HepG2 (cell line): Measurements from ENCODE around the gene EMP2. TPM values are rescaled to one million over a fixed set of nuclear protein-coding genes. Genes with fewer than 3 reads are reported as not detected.
A peak's percentile ranks its signal among the peaks of the same experiment; 100 is the strongest.

Experiments used
- ATAC-seq: fragments of 200-7000 bp; cut with Tn5 transposase; 3 replicates; pipeline ENCODE4 v1.9.1; 2020; ENCODE audit warnings: mild to moderate bottlenecking, moderate library complexity
- BruUV-seq: library from RNA; stranded (reverse); fragments of 400-500 nt; replicated peaks from 2 replicates; lab custom pipeline; 2021; lab: Mats Ljungman, UMichigan
- CTCF ChIA-PET: fragments of 300-600 bp; formaldehyde crosslinking; extraction: SDS; loops from one replicate; lab custom pipeline; 2021; ENCODE audit warnings: low total read pairs, inconsistent platforms, low intra/inter-chr PET ratio; lab: Yijun Ruan, JAX
- POLR2A ChIA-PET: fragments of 350-600 bp; sonication (Branson Sonifier 250); formaldehyde crosslinking; loops from one replicate; lab custom pipeline; 2020; ENCODE audit warnings: antibody characterized with exemption, inconsistent platforms; lab: Yijun Ruan, JAX
- DNase-seq: peaks from one replicate; pipeline ENCODE4 v3.0.0-alpha.2; 2015; ENCODE audit warnings: low spot score
- FAIRE-seq: peaks from 3 replicates; lab custom pipeline; 2011; peaks lifted over from hg19 to GRCh38; lab: Jason Lieb, UNC
- H2AFZ ChIP-seq: one replicate; pipeline ENCODE4 v1.6.1; 2011; ENCODE audit warnings: low read length, inconsistent platforms
- H3K27ac ChIP-seq: fragments of 300-600 bp; 3 replicates; pipeline ENCODE4 v1.8.0; 2011; ENCODE audit warnings: mixed run types, mild to moderate bottlenecking, mixed read lengths, low read length, inconsistent platforms; ENCODE audit not compliant: insufficient read depth; ENCODE audit errors: extremely low read length
- H3K27me3 ChIP-seq, 2 experiments: fragments of 200-600 bp in 1 of 2; 2 replicates in 1 of 2; 3 replicates in 1 of 2; pipeline versions ENCODE4 v1.6.0 to v1.8.0; 2011; ENCODE audit warnings: low read length in 2 of 2, mild to moderate bottlenecking in 2 of 2, moderate library complexity in 2 of 2, inconsistent platforms in 1 of 2; ENCODE audit not compliant: insufficient read depth in 2 of 2, control insufficient read depth in 1 of 2
- H3K36me3 ChIP-seq, 2 experiments: fragments of 200-600 bp in 1 of 2; replicated peaks in 1 of 2; 2 replicates in 1 of 2; 3 replicates in 1 of 2; pipeline versions ENCODE4 v1.5.1 to v1.8.0; 2011; ENCODE audit warnings: low read length in 2 of 2, inconsistent platforms in 1 of 2; ENCODE audit not compliant: insufficient read depth in 2 of 2, control insufficient read depth in 1 of 2
- H3K4me1 ChIP-seq: 2 replicates; pipeline ENCODE4 v1.5.1; 2012; ENCODE audit warnings: low read length, inconsistent platforms; ENCODE audit not compliant: insufficient read depth
- H3K4me2 ChIP-seq: 2 replicates; pipeline ENCODE4 v1.6.0; 2011; ENCODE audit warnings: low read depth, low read length, inconsistent platforms
- H3K4me3 ChIP-seq, 3 experiments: fragments of 200-600 bp in 1 of 3; sonication (generic), shearing (Covaris generic) in 1 of 3; replicated peaks in 1 of 3; 2 replicates each; pipeline ENCODE4 v1.5.1; 2011 to 2016; ENCODE audit warnings: low read length in 3 of 3, inconsistent platforms in 2 of 3, low read depth in 2 of 3, mild to moderate bottlenecking in 2 of 3, control low read depth in 1 of 3, mixed read lengths in 1 of 3; ENCODE audit not compliant: insufficient read depth in 1 of 3
- H3K79me2 ChIP-seq: one replicate; pipeline ENCODE4 v1.6.1; 2011; ENCODE audit warnings: low read length, inconsistent platforms; ENCODE audit not compliant: insufficient read depth
- H3K9ac ChIP-seq: 2 replicates; pipeline ENCODE4 v1.6.0; 2011; ENCODE audit warnings: mild to moderate bottlenecking, low read depth, low read length, inconsistent platforms; ENCODE audit not compliant: insufficient read depth
- H3K9me3 ChIP-seq: 2 replicates; pipeline ENCODE4 v1.5.1; 2012; ENCODE audit warnings: mild to moderate bottlenecking, low read length
- H4K20me1 ChIP-seq: 2 replicates; pipeline ENCODE4 v1.6.0; 2011; ENCODE audit warnings: inconsistent platforms, mild to moderate bottlenecking, low read length, moderate library complexity; ENCODE audit not compliant: insufficient read depth
- ARHGAP35 ChIP-seq: sonication (generic); formaldehyde crosslinking; IDR thresholded peaks from 2 replicates; pipeline ENCODE4 v1.9.0; 2022; ENCODE audit warnings: mild to moderate bottlenecking, inconsistent platforms, moderate library complexity, missing genetic modification reagents, borderline replicate concordance
- GTF3A ChIP-seq: sonication (generic); formaldehyde crosslinking; conservative IDR thresholded peaks from 2 replicates; pipeline ENCODE4 v1.4.0; 2020; ENCODE audit warnings: mild to moderate bottlenecking, missing genetic modification reagents
- HES4 ChIP-seq: sonication (generic); formaldehyde crosslinking; IDR thresholded peaks from 2 replicates; pipeline ENCODE4 v1.9.0; 2021; ENCODE audit warnings: mild to moderate bottlenecking, missing genetic modification reagents, borderline replicate concordance
- HNRNPUL1 ChIP-seq: fragments of 200-400 bp; formaldehyde crosslinking; IDR thresholded peaks from 2 replicates; pipeline ENCODE4 v1.6.1; 2017; ENCODE audit warnings: low read depth, mild to moderate bottlenecking, low read length, moderate library complexity
- NCOA5 ChIP-seq: sonication (generic); formaldehyde crosslinking; IDR thresholded peaks from 2 replicates; pipeline ENCODE4 v1.4.0; 2020; ENCODE audit warnings: missing genetic modification reagents
- NFRKB ChIP-seq: fragments of 450-650 bp; IDR thresholded peaks from 2 replicates; pipeline ENCODE4 v1.6.1; 2017
- SP4 ChIP-seq: sonication (generic); formaldehyde crosslinking; IDR thresholded peaks from 2 replicates; pipeline ENCODE4 v1.8.1; 2023; ENCODE audit warnings: mild to moderate bottlenecking, missing genetic modification reagents
- XBP1 ChIP-seq: sonication (generic); formaldehyde crosslinking; IDR thresholded peaks from 2 replicates; pipeline ENCODE4 v1.5.0; 2020; ENCODE audit warnings: missing genetic modification reagents
- XRCC5 ChIP-seq: fragments of 200-400 bp; formaldehyde crosslinking; optimal IDR thresholded peaks from 2 replicates; pipeline ENCODE3; 2017; ENCODE audit warnings: mild to moderate bottlenecking, low read length
- ZBTB20 ChIP-seq: sonication (generic); formaldehyde crosslinking; IDR thresholded peaks from 2 replicates; pipeline ENCODE4 v1.8.1; 2023; ENCODE audit warnings: missing genetic modification reagents, low read depth, mild to moderate bottlenecking, borderline replicate concordance
- ZNF230 ChIP-seq: sonication (generic); formaldehyde crosslinking; IDR thresholded peaks from 2 replicates; pipeline ENCODE4 v1.4.0; 2020; ENCODE audit warnings: mild to moderate bottlenecking, missing genetic modification reagents
- ZNF292 ChIP-seq: sonication (generic); formaldehyde crosslinking; IDR thresholded peaks from 2 replicates; pipeline ENCODE4 v1.8.1; 2022; ENCODE audit warnings: mild to moderate bottlenecking, low read depth, missing genetic modification reagents, borderline replicate concordance
- ZNF34 ChIP-seq: sonication (generic); formaldehyde crosslinking; IDR thresholded peaks from 2 replicates; pipeline ENCODE4 v1.4.0; 2020; ENCODE audit warnings: mild to moderate bottlenecking, missing genetic modification reagents, borderline replicate concordance
- ZNF572 ChIP-seq: sonication (generic); formaldehyde crosslinking; IDR thresholded peaks from 2 replicates; pipeline ENCODE4 v1.5.1; 2020; ENCODE audit warnings: mild to moderate bottlenecking, missing genetic modification reagents
- ZNF891 ChIP-seq: sonication (generic); formaldehyde crosslinking; IDR thresholded peaks from 2 replicates; pipeline ENCODE4 v1.5.0; 2020; ENCODE audit warnings: mild to moderate bottlenecking, missing genetic modification reagents
- WGBS: methylation state at CpG from one replicate; pipeline ENCODE4 v1.1.6; 2017; ENCODE audit warnings: low lambda C conversion rate; 5-methylcytosine and 5-hydroxymethylcytosine counted together
- in situ Hi-C: cut with HindIII; loops from 2 replicates; pipeline ENCODE4 v1.10.0; 2017; ENCODE audit warnings: low pct_unique_long_range_greater_than_20kb; ENCODE audit not compliant: extremely low pct_ligation_motif_present
- intact Hi-C: fragments of 100-400 bp; cut with micrococcal nuclease; formaldehyde crosslinking; loops from one replicate; pipeline ENCODE4 v1.10.0; 2022; ENCODE audit not compliant: unreplicated experiment
- polyA plus RNA-seq, 8 experiments: library from polyadenylated mRNA; depleted of rRNA in 3 of 8; stranded (reverse) in 7 of 8; unstranded in 1 of 8; fragments of >200 nt; fragmentation: Illumina TruSeq in 4 of 8; extraction: Trizol in 4 of 8; gene quantifications; 2 replicates each; pipeline versions ENCODE4 v1.2.1 to v1.2.3, GENCODE V29; 2011 to 2016; ENCODE audit warnings: low read depth in 4 of 8, missing spikeins in 1 of 8, mixed read lengths in 1 of 8; ENCODE audit not compliant: insufficient read depth in 1 of 8
- total RNA-seq, 5 experiments: library from RNA; depleted of rRNA; stranded (reverse); fragments of >200 nt; fragmentation: Illumina TruSeq; extraction: Trizol; gene quantifications; 2 replicates each; pipeline ENCODE4 v1.2.3, GENCODE V29; 2016; ENCODE audit warnings: low read depth in 1 of 5
- TF ChIP-seq, protein P1 (sequence below): sonication (generic); formaldehyde crosslinking; IDR thresholded peaks from 2 replicates; pipeline ENCODE4 v1.5.1; 2020; ENCODE audit warnings: mild to moderate bottlenecking, missing genetic modification reagents, borderline replicate concordance
- TF ChIP-seq, protein P2 (sequence below): sonication (generic); formaldehyde crosslinking; IDR thresholded peaks from 2 replicates; pipeline ENCODE4 v1.5.1; 2020; ENCODE audit warnings: missing genetic modification reagents, mild to moderate bottlenecking, borderline replicate concordance
- TF ChIP-seq, protein P3 (sequence below): sonication (generic); formaldehyde crosslinking; IDR thresholded peaks from 2 replicates; pipeline ENCODE4 v1.8.1; 2022; ENCODE audit warnings: mild to moderate bottlenecking, missing genetic modification reagents

Gene EMP2
- total and polyA plus RNA-seq, 2 of the 13 experiments (the other 11 are each of a cell fraction or from before 2014, with no cell fraction given) = 24.6 to 91.2 TPM

DNA sequence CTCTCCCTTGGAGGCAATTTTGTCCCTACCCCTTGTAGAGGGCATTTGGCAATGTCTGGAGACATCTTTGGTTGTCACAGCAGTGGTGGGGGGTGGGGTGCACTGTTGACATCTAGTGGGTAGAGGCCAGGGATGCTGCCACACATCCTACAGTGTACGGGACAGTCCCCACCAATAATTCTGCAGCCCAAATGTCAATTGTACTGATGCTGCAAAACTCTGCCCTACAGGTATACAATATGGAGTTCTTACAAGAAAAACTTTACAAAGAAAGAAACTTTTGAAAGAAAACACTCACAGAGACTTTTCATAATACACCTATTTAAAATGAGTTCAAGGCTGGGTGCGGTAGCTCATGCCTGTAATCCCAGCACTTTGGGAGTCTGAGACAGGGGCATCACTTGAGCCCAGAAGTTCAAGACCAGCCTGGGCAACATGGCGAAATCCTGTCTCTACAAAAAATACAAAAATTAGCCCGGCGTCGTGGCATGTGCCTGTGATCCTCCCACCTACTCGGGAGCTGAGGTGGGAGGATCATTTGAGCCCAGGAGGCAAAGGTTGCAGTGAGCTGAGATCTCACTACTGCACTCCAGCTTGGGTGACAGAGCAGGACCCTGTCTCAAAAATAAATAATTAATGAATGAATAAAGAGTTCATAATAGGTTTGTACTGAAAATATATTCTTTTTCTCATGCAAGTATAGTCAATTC, 59.4 kb downstream of the EMP2 start:
- peaks cover 27% of the 10 kb centered on the region for H3K4me1 ChIP-seq
- BruUV-seq = no TSS peak
- no peaks in the 10 kb centered on the region for H3K79me2 ChIP-seq
- peak overlapping the region; percentile 70 for H3K4me2 ChIP-seq
- CTCF ChIA-PET = interaction anchor here (1.3 to 2.6 kb wide), 3 partner anchors 58 to 217 kb away, joined by 3 to 33 read pairs (median 4); no protein-coding TSS in a partner anchor
- POLR2A ChIA-PET = interaction anchor here (0.8 to 2.5 kb wide), 15 partner anchors 10 to 1395 kb away, joined by 3 to 30 read pairs (median 3); partner anchors contain the start of genes EMP2, GSPT1 and NUBP1
- H3K36me3 ChIP-seq = no peaks in the 10 kb centered on the region
- ATAC-seq (peak; percentile 14; the same call in 1 of the 3 replicates), DNase-seq (no peak), FAIRE-seq (no peak)
- no peaks in the 10 kb centered on the region for H4K20me1 ChIP-seq
- intact Hi-C loops (loop anchor here (1.0 to 5.0 kb wide), 4 partner anchors 41 to 402 kb away; partner anchors contain the start of gene EMP2), in situ Hi-C loops (no loop called here)
- H3K27me3 ChIP-seq = no peaks in the 10 kb centered on the region
- WGBS = 17% methylated on average over 7 of the region's 7 CpGs
- H3K27ac ChIP-seq = no peak overlapping the region
- no peak overlapping the region for H3K9ac ChIP-seq
- peak overlapping the region in 1 of 3 experiments; percentile 53; a peak in 1 of 6 replicates for H3K4me3 ChIP-seq
- no peak overlapping the region for H2AFZ ChIP-seq
- H3K9me3 ChIP-seq = no peaks in the 10 kb centered on the region
- TF ChIP-seq ZNF292 (CRISPR knock-in tag) (no peak), XRCC5 (no peak), XBP1 (CRISPR knock-in tag) (no peak), ZNF891 (CRISPR knock-in tag) (no peak), ZNF34 (CRISPR knock-in tag) (no peak), GTF3A (no peak), NCOA5 (CRISPR knock-in tag) (no peak), SP4 (CRISPR knock-in tag) (no peak), ZNF572 (CRISPR knock-in tag) (no peak), HNRNPUL1 (no peak), ZNF230 (CRISPR knock-in tag) (no peak), ARHGAP35 (CRISPR knock-in tag) (no peak), NFRKB (no peak), HES4 (no peak), ZBTB20 (no peak)
- TF ChIP-seq, protein P1, sequence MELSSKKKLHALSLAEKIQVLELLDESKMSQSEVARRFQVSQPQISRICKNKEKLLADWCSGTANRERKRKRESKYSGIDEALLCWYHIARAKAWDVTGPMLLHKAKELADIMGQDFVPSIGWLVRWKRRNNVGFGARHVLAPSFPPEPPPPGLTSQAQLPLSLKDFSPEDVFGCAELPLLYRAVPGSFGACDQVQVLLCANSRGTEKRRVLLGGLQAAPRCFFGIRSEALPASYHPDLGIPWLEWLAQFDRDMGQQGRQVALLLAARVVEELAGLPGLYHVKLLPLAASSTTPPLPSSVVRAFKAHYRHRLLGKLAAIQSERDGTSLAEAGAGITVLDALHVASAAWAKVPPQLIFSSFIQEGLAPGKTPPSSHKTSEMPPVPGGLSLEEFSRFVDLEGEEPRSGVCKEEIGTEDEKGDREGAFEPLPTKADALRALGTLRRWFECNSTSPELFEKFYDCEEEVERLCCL (CRISPR knock-in tag) = no peak
- TF ChIP-seq, protein P2, sequence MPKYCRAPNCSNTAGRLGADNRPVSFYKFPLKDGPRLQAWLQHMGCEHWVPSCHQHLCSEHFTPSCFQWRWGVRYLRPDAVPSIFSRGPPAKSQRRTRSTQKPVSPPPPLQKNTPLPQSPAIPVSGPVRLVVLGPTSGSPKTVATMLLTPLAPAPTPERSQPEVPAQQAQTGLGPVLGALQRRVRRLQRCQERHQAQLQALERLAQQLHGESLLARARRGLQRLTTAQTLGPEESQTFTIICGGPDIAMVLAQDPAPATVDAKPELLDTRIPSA (CRISPR knock-in tag) = no peak
- TF ChIP-seq, protein P3, sequence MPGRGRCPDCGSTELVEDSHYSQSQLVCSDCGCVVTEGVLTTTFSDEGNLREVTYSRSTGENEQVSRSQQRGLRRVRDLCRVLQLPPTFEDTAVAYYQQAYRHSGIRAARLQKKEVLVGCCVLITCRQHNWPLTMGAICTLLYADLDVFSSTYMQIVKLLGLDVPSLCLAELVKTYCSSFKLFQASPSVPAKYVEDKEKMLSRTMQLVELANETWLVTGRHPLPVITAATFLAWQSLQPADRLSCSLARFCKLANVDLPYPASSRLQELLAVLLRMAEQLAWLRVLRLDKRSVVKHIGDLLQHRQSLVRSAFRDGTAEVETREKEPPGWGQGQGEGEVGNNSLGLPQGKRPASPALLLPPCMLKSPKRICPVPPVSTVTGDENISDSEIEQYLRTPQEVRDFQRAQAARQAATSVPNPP = no peak
